Activated CD4-positive, alpha-beta T cell treated with anti-CD3 and anti-CD28 coated beads, Interleukin-2, Interleukin-4, amounts not matched to agents 100 ng/mL and 50 ng/mL, durations not matched to agents 16 hours and 8 hours (primary cell): ENCODE measurements around the gene SPACA4.
"Not testable (repeated sequence)": the region's sequence is repeated elsewhere in the genome, so short reads cannot be mapped to it uniquely, and the experiment has no call there.

Experiments used
- DNase-seq: peaks from one replicate; pipeline ENCODE4 v3.0.0-alpha.2; 2020; ENCODE audit warnings: low spot score

Gene SPACA4

GRCh38 chr19:48618916-48619691, 12.6 kb downstream of the SPACA4 start, which contains the start of the genes RPL18 and SPHK2:
Gene RPL18, minus strand, starts transcription at chr19:48619178. Its CDS starts 35 bp downstream, at chr19:48619143.
Gene SPHK2, plus strand, starts transcription at chr19:48619506. Its CDS starts 1,009 bp downstream, at chr19:48620515.
- DNase-seq, result peak; percentile 97

DNA sequence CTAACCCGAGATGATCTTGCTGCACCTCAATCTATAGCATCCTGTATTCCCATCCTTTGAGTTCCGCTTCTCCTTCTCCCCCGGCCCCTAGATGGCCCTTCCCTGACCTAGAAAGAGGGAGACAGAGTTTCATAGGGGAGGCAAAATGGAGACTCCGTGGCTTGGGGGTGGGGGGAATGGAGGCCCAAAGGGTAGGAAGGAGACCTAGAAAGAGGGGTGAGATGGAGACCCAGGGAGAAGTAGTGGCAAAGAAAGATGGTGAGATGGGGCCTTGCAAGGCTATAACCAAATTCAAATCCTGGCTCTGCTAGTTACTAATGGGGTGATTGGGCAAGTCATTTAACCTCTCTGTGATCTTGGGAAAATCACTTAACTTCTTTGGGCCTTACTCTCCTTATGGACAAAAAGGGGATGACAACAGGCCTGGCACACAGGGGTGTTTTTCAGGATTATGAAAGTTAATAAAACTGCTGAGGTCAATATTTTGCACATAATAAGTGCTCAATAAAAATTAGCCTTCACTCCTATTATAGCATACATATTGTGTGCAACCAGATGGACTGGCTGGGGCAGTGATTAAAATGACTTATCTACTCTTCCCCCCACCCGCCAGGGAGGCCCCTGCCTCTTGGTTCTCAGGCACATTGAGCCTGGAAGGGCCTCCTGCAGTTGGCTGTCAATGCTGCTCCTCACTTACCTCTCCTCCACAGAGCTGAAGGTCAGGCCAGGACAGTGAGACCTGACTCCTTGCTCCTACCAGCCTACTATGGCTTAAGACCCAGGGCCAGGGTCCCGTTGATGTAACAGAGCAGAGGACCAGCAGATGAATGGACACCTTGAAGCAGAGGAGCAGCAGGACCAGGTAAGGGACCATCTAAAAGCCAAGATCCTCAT, 13.4 kb downstream of the SPACA4 start:
- no peak for DNase-seq

- DNase-seq, result no peak
Measured at GRCh38 chr19:48623556-48624066, 17.1 kb downstream of the SPACA4 start.

DNA sequence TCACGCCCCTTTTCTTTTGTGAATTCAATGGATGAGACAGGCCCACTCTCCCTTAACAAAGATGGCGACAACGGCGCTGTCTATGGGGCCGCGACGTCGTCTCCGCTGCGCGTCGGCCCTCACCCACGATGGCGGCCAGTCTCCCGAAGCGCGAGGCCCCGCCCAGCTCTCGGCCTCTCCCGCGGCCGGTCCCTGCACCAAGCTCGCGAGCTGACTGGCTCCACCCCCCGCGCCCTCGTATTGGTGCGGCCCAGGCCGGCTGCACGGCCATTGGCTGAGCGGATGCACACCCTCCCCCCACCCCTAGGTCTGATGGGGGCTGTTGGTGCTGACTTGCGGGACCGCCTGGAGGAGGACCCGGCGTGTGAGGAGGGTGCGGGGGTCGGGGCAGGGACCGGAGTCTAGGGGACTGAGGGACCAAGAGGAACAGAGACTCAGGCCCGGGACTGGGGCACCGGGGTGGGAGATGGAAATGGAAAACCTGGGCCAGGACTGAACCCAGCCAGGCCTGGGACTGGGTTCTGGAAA, 17.6 kb downstream of the SPACA4 start:
- peak; percentile 97 for DNase-seq

DNA sequence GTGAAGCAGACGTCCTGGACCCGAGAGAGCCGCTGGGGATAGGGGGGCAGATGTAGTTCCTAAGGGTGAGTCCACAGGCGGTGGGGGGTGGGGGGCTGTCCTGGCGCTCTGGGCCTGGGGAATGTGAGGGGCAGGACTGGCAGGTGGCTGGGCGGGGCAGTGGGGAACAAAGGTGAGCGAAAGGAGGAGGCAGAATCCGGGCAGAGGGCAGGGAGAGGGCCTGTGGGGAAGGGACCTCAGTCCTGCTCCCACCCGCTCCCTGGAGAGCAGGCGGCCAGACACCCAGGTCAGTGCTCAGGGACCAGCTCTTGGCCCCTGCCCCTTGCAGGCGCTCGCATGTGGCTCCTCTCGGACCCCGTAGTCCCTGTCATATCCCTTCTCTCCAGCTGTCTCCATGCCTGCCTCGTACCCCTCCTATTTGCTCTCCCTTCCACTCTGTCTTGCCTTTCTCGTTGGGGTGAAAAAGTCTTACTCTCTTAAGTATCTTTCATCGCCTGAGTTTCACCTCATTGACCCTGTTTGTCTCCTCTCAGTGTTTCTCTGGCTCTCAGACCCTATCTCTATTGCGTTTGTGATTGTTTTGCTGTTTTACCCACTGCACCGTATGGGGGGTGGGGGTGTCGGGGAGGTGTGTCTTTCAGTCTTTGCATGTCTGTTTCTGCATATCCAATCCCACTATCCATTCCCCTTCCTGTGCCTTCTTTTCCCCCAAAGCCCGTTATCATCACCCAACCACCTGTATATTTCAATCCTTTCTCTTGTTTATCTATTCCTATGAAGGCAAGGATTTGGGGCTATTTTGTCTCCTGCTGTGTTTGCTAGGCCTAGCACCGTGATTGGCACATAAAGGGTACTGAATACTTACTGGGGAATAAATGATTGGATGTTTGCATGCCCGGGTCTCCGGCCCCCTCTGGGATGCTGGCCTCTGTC, 18.5 kb downstream of the SPACA4 start:
- no peak for DNase-seq

- DNase-seq, result no peak
Measured at GRCh38 chr19:48625891-48626327, 19.4 kb downstream of the SPACA4 start.

DNA sequence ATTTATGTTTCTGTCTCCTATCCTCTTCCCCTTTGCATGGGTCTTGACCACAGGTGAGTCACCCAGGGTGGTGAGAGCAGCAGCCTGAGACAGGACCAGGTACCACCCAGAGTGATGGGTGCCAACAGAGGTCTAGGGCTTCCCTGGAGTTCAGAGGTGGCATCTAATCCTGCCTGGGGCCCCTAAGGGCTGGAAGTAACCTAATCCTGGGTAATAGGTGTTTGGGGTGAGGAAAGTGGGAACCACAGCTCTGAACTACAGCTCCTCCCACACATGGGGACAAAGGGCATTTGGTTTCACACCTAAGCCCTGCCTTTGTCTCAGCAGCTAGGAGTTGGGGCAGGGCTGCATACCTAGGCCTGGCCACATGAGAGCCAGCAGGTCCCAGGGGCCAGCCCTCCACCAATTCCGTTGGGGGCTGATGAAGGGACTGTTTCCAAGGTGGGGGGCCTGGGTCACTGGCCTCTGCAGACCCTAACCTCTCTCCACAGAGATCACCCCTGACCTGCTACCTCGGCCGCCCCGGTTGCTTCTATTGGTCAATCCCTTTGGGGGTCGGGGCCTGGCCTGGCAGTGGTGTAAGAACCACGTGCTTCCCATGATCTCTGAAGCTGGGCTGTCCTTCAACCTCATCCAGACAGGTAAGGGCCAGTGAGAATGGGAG, 20.8 kb downstream of the SPACA4 start:
- no peak for DNase-seq

GRCh38 chr19:48627865-48628314, 21.3 kb downstream of the SPACA4 start:
- no peak for DNase-seq

- no peak for DNase-seq
Measured at GRCh38 chr19:48628486-48629296, 22.1 kb downstream of the SPACA4 start.

DNA sequence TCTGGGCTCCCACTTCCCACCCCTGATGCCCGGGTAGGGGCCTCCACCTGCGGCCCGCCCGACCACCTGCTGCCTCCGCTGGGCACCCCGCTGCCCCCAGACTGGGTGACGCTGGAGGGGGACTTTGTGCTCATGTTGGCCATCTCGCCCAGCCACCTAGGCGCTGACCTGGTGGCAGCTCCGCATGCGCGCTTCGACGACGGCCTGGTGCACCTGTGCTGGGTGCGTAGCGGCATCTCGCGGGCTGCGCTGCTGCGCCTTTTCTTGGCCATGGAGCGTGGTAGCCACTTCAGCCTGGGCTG, 22.7 kb downstream of the SPACA4 start:
- no peak for DNase-seq

- DNase-seq, result no peak
Measured at GRCh38 chr19:48629599-48630295, 23.2 kb downstream of the SPACA4 start.

DNA sequence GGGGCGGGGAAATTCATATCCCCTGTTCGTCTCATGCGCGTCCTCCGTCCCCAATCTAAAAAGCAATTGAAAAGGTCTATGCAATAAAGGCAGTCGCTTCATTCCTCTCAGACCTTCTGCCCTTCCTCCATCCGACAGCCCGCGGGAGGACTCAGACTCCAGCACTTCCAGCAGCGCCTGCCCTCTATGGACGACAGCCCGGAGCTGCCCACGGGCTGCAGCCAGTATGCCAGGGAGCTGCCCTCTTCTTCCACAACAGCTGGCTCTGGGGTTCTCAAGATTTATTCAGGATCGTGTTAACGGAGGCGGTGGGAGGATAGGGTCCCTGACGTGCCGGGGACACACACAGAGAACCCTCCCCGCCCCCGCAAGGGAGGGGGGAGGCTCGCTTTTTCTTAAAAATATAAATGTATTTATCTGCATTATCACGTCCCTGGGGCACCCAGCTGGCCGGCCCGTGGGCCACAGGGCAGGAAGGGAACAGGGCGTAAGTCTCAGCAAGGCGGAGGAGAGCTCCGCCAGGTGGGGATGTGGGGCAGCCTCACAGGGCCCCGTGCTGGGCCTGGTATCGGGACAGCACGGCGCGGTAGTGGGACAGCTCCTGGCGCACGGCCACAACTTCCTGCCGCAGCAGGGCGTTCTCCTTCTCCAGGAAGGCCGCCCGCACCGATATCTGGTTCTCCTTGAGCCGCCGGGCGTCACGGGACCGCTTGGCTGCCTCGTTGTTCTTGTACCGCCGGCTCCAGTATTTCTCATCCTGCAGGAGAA, 23.9 kb downstream of the SPACA4 start:
- DNase-seq, result no peak

GRCh38 chr19:48631225-48631624, 24.7 kb downstream of the SPACA4 start:
- no peak for DNase-seq

GRCh38 chr19:48632286-48632685, 25.7 kb downstream of the SPACA4 start:
- DNase-seq, result not testable (repeated sequence)

DNA sequence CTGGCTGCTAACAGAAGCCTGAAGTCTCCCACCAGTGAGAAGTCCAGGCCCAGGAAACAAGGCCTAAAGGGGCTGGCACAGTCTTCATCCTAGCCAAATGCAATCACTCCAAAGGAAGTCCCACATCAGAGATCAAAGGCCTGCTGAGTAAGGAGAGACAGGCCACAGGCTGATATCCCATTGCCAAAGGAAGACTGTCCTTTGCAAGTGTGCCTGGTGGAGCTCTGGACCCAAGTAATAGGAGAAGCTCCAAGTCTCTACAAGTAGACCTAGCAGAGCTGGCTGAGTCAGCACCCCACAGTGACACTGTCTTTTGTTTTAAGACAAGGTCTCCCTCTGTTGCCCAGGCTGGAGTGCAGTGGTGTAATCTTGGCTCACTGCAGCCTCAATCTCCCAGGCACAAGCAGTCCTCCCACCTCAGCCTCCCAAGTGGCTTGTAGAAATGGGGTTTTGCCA, 26.2 kb downstream of the SPACA4 start:
- DNase-seq, result no peak

GRCh38 chr19:48633148-48634035, 26.9 kb downstream of the SPACA4 start:
- DNase-seq, result no peak

GRCh38 chr19:48634036-48634342, 27.4 kb downstream of the SPACA4 start:
- DNase-seq, result no peak
